Stimulated activated CD8-positive, alpha-beta memory T cell treated with anti-CD3 and anti-CD28 coated beads, Interleukin-12 subunit alpha, Interleukin-12 subunit beta, amount 100 ng/mL, for 4 hours (primary cell): ENCODE data around the gene ADRA2A.

Source experiments
- DNase-seq: peaks from one replicate; pipeline ENCODE4 v3.0.0-alpha.2; 2020; ENCODE audit warnings: low read depth

ADRA2A gene

DNA sequence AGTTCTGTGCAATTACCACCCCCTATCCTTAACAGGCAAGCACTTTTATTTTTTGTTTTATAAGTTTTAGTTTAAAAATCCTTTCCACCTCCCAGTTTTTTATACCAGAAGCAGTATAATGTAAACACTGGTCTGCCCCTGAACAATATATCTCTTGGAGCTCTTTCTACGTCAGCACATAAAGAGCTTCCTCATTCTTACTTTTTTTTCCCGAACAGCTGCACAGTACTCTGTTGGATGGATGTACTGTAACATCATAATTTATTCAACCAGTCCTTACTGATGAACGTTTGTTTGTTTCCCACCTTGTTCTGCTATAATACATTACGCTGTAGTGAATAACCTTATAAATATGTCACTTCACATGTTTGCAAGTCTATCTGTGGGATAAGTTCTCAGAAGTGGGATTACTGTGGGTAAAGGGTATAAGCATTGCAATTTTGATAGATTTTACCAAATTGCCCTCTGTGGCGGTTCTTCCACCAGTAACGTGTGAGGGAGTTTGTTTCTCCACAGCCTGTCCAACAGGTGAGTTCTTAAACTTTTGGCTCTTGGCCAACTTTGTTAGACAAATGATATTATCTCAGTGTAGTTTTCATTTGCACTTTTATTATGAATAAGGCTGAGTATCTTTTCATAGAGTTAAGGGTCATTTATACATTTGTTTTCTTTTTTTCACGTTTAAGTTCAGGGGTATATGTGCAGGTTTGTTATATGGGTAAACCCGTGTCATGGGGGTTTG is 32.8 kb downstream of the ADRA2A start:
- no peak for DNase-seq

DNA sequence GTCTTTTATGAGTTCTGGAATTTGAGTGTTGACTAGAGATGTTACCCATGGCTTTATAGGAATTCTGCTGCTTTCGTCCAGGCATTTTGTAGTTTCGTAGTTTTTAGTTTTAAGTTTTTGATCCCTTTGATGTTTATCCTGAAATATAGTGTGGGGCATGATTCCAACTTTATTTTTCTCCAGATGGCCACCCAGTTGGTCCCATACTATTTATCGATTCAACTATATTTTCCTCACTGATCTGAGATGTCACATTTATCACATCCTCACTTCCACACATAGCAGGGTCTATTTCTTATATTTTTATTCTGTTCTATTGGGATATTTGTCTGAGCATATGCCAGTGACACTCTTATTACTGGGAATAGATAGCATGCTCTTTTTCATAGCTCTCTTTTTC is 33.9 kb downstream of the ADRA2A start:
- no peak for DNase-seq

DNA sequence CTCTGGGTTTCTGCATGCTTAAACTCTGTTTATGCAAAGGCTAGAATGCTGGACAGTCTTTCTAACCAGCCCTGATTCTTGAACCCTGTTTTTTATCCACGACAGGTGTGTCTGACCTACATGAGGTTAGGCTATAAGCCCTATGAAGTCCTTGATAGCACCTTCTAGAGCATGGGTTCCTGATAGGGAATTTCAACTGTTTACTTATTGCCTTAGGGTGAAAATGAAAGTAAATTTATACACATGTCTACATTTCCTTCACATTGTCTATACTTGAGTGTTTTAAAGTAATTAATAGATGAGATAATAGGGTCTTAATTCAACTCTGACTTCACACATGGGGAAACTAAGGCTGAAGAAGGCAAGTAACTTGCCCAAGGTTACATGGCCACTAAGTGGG is 35.5 kb downstream of the ADRA2A start:
- DNase-seq, result no peak

DNA sequence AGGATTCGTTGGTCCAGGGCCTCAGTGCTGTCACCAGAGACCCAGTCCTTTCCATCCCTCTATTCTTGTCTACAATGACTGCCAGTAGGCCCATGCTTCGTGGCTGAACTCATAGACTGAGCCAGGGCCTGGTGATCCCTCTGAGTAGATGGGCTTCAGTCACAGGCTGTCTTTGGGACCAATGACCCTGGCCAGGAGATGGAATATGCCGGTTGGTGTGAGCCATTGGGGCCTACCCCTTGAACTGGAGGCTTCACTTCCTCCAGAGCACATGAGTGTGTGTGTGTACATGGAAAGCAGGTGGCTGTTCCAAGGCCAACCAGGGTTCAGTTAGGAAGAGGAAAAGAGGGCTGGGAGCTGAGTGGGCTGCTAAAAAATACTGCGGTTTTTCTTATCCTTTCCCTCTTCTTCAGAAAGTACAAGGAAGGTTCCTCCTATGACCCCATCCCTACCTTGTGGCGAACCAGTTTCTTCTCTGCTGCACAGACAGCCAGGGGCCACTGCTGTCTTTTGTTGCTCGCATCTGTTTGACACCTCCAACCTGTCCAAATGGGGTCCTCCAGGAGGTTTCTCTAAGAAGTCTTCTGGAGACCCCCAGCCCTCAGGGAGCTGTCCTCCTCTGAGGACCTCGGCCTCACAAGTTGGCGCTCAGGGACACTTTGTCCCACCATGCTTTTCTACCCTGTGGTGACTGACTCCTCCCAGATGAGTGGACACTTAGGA is 36.6 kb downstream of the ADRA2A start:
- DNase-seq, result no peak

DNA sequence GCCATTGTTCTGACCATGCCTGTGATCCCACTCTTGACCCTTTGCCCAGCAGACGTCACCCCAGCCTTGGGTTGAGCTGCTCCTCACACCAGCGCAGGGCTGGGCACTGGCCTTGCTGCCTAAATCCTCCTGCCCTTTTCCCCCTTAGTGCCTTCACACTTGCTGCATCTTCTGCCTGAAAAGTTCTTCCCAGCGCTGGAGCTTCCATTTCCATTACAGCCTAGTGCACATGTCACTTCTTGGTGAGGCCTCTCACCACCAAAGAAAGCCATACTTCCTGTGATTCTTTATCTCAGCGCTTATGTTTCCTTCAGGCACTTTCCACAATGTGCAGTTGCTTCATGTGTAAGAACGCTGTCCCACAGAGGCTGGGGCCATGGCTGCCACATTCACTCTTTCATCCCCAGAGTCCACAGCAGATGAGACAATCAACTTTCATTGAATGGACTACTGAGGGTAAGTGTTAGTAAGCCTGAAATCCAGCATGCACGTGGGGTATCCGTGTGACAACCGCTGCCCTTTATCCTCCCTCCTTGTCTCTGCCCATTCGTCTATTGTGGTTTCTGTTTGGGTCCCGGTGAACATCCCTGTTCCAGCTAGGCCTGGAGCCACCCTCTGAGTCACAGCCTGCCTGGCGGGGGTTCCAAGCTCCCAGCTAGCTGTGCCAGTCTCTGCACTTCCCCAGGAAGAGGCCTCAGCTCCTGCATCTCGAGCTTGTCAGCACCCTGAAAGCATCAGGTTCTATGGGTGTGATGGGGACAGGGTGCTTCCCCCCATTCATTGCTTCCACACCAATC is 37.3 kb downstream of the ADRA2A start:
- no peak for DNase-seq

DNA sequence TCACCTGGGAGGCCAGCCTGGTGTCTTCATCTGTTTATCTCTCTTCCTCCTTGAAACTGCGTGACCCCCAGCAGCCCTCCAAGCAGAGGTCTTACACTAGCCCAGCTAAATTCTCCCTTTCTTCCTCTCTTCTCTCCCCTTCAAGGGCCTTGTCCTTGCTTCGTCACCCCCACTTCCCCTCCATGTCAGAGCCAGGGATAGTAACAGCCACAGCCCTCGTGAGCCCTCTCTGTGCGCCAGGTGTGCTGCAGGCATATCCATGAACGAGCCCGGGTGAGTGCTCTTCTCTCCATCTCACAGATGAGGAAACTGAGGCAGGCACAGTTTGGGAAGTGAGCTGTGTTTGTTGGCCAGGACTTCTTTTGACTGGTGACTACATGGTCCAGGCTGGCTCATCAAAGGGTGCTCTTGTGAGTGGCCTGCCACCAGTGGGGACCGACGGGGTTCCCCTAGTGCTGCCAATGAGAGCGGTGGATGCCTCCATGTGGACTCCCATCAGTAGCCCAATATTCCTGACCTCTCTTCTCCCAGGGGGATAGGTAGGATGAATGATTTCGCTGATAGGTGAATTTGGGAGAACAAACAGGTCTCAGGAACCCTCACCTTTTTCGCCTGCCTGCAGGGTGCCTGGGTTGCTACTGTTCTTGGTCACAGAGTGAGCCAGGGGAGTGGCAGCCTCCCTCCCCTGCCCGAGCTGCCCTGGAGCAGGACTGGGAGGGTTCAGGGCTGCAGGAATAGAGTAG is 38.1 kb downstream of the ADRA2A start:
- no peak for DNase-seq

DNA sequence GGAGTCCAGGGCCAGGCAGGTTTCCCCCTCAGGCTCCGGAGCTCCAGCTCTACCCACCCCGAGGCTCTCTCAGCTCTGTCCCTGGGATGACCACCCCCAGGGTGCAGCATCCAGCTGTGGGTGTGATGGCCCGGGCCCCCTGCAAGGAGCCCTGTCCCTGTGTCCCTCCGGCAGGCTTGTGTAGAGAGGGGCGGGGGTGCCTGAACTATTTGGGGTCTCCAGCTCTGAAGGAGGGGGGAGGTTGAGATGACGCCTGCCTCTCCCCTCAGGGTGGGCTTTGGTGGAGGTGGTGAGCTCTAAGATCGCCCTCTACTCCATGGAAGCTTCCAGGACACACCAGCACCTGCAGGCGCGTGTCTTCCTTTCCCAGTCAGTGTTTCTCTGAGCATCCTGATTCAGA is 39.4 kb downstream of the ADRA2A start:
- no peak for DNase-seq

DNA sequence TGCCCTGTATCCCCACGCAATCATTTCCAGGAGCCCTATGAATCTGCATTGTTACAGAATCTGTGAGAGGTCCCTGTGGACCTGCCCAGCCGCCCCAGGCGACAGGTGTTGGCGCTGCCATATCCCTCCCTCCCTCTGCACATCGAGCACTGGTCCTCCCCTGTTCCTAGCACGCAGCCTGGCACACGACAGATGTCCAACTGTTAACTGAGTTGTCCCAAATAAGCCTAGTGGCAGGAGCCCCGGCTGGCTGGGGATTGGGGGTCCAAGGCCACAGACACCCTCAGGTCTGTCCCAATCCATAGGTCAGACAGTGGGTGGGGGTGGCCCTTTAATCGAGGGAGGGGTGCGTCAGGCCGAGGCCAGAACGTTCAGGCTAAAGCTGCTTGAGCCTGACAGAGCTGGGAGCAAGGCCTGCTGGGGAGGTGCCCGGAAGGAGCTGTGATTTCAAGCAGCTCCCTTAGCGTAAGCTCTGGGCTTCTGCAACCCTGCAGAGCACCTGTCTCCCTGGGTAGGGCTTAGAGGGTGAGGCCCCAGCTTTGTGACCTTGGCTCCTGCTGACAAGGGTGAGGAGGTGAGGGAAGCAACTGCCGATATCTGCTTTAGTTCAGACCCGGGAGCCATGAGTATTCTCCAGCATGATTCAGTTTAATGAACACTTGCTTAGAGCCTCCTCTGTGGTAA is 40.1 kb downstream of the ADRA2A start:
- no peak for DNase-seq

DNA sequence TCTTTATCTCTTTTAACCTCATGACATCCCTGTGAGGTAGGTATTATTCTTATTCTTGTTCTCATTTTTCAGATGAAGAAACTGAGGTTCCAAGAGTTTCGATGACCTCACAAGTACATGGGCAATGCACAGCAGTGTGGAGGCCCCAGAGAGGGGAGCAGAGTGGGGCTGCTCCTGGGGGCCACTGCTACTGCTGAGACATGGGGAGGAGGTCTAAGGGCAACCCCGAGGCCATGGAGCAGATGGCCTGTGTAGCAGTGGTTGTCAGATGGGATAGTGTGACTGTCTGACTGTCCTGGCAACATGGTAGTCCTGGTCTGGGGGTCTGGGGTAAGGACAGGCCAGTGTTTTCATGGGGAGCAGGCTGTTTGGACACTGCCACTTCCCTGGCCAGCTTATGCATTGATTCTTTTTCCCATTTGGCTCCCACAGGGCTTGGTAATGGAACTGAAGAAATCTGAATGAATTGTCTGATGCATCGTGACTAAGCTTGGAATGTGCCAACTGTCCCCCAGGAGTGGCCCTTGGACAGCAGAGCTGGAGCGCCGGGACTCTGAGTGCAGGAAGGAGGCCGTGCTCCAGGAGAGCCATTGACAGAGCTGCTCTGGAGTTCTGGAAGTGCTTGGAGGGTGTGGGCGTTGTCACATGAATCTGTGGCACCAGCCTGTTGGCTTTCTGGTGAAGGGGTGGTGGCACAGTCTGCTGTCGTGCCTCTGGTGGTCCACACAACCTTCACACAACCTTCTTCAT is 40.9 kb downstream of the ADRA2A start:
- DNase-seq, result no peak

DNA sequence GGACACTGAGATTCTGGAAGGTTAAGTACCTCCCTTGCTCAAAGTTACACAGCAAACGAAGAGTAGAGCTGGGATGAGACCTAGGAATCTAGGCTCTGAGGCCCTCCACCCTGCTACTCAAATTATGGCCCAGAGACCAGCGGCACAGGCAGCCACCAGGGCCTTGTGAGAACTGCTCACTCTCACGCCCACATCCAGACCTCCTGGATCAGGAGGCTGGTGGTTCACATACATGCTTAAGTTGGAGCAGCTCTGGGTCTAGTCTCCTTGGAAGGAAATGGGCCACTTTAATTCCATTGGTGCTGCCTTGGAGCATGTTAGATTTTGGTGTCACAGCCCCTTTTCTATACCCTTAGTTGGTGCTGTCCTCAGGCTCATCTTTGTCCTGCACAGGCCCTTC is 41.9 kb downstream of the ADRA2A start:
- DNase-seq, result no peak

DNA sequence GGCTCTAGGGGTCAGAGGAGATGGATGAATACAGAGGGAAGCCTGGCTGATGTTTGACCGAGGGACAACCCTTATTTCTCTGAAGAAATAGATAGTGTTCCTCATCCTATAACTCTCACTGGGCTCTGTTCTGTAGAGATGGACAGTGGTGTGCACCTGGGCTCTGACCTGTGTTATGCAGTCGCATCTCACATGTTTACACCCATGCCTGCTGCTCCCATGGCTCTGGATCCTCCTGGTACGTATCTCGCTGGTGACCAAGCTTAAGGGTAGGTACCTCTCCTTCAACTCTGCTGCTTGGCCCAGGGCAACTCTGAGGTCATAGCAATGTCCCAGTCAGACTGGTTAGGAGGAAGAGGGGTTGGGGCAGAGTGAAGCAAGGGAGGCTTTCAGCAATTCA is 42.8 kb downstream of the ADRA2A start:
- DNase-seq, result no peak

DNA sequence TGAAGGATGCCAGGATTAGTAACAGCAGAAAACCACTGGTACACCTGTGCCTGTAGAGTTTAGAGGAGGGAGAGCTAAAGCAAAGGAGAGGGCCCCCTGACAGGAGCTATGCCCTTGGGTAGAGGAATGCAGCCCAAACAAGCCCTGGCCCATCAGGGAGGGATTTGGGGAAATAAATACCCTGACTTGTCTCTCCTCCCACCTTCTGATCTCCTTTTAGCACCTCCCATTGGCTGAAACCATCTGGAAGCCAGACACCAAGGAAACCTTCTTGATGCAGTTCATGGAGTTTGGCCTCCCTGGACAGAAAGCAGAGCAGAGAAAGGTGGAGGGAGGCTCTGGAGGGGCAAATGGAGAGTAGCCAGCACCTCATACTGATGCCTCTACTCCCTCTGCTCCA is 45.3 kb downstream of the ADRA2A start:
- DNase-seq, result no peak

DNA sequence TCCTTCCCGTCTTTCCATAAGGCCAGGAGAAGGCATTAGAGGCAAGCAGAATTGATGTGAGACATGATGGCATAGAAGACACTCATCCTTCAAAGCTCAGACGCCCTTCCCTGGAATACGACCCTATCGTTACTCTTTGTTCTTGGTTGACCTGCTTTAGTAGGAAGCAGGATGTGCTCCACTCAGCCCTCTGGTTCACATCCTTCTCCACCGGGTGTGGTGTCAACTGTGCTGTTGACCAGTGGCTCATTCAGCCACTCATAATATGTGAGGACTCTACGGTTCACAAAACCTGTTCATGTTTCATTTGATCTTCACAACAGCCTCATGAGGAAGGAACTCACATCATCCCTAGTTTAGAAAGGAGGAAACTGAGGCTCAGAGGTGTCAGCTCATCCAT is 47.1 kb downstream of the ADRA2A start:
- no peak for DNase-seq

DNA sequence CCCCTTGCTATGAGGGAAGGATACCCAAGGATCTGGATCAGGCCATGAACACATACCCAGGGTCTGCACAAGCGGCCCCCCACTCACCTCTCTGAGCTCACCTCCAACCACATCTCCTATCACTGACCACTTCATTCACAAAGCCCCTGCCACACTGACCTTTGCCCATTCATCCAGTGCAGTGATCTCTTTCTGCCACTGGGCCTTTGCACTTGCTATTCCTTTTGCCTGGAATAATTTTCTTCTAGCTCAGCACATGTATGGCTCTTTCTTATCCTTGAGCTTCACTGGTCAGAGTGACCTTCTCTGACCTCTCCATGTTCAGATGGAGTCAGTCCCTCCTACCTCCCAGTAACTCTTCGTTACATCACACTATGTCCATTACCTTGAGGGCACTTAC is 48.3 kb downstream of the ADRA2A start:
- DNase-seq, result no peak

DNA sequence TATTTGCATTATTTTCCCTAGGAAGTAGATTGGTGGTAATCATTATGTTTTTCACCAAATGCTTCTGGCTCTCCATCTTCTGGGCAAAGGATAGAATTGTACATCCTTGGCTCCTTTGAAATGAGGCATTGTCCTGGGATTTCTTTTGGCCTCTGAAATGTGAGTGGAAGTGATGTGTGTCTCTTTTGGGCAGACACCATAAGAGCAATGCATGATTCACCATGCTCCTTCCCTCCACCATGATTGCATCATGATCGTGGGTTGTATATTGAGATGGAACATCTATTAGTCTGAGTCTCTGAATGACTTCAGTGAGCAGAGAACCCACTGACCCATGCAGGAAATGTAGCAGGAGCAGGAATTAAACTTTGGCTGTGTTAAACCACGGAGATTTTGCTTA is 49.2 kb downstream of the ADRA2A start:
- no peak for DNase-seq

DNA sequence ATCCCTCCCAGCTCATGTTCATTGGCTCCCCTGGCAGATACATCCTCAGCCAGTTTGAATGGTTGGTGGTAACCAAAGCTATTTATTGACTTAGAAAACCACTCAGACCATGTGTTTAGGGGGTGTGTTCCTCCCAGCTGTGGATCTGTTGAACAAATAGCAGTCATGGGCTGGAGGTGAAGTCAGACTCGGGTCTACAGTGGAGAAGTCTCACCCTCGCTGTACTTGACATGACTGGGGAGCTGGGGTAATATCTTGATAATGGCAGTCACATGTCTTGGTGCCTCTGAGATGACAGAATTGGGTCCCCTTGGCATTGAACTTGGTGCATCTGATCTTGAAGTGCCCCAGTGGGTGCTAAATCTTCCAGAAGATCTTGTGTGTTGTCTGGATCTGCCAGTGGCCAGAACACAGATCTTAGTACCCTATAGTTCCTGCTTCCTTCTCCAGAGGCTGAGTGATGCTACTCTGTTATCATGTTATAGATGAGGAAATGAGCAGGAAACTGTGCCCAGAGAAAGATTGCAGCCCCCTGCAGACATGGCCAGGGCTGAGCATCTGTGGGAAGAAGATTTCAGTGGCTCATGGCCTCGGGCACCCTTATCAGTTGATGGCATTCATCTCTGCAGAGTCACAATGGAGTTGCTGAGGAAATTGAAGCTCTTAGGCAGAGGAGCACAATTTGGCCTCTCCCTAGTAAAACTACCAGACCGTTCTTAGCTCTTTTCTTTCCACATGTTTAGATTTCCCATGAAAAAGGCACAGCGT is 50.4 kb downstream of the ADRA2A start:
- DNase-seq, result no peak

DNA sequence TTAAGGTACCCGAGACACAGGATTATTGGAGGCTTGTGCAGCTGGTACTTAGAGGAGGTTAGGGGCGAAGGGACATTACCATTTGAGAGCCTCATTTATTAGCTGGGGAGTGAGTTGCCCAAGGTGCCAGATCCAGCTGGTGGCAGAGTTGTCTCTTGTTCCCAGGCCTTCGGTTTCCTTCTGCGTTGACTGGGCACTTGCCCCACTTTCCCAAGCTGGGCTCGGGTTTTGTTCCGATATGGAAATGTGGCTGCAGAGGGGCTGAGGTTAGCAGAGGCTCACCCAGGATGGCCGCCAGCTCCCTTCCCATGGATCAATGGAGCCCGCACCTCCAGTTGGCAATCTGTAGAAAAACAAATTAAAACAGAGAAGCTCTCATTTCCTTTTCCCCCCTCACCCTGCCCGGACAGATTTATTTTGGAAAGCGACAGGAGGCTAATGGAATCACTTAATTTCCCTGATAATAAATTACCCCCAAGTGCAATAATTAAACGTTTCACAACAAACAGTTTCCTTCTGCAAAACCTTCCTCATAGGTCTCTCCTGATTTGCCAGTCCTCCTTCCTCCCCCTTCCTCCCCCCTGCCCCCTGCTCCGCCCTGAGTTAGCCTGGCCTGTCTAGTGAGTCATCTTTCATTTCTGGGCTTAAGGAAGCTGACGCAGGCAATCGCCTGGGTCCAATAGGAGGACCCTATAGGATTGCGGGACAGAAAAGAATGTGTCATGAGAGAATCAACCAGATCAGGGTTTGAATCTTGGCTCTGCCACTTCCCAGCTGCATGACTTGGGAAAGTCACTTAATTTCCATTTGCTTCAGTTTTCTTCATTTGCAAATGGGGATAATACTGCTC is 51.7 kb downstream of the ADRA2A start:
- no peak for DNase-seq

DNA sequence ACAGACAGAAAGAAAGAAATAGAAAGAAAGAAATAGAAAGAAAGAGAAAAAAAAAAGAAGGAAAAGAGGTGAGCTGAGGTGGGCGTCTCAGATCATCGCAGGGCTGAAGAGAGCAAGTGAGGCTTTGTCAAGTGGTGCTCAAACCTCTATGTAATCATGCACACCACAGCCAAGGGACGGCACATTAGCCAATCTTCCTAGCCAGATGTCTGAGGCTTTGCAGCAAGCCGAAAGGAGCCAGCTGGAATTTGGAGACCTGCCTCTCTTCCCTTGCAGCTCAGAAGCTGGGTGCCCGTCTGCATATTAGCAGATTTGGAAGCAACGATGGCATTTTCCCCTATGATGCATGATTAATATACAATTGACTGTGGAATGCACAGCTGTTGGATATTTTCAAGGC is 52.5 kb downstream of the ADRA2A start:
- no peak for DNase-seq

DNA sequence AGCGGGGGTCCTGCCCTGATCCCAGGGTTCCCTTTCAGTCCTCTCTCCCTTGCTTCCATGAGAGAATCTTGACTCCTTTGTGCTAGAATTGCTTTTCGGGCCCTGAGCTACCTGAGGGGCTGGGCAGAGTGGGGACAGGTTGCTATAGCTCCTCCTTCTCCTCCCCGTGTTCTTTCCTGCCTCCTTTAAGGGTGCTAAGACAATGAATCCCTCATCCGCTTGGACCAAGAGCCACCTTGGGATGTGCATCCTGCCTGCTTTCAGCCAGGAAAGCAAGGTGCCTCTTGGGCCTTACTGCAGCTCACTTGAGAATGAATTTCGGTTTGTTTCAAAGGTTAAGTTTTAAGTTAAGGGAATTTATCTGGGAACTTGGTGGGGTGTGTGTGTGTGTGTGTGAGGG is 53.6 kb downstream of the ADRA2A start:
- no peak for DNase-seq
